ENCODE measurements around the gene LRRC4.

DNA sequence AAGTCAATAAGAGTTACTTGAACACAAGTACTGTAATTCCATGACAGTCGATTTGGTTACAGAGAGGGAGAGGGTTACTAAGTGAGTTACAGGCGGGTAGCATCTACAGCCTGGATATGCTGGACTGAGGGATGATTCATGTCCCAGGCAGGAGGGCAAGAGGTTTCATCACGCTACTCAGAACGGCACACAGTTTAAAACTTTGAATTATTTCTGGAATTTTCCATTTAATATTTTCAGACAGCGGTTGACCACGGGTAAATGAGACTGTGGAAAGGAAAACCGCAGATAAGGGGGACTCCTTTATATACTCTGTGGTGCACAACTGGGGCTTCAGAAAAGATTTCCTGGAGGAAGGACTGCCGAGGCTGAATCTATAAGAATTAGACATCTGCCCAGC lies 25.7 kb upstream of the LRRC4 start:
- TF ChIP-seq, protein P1, sequence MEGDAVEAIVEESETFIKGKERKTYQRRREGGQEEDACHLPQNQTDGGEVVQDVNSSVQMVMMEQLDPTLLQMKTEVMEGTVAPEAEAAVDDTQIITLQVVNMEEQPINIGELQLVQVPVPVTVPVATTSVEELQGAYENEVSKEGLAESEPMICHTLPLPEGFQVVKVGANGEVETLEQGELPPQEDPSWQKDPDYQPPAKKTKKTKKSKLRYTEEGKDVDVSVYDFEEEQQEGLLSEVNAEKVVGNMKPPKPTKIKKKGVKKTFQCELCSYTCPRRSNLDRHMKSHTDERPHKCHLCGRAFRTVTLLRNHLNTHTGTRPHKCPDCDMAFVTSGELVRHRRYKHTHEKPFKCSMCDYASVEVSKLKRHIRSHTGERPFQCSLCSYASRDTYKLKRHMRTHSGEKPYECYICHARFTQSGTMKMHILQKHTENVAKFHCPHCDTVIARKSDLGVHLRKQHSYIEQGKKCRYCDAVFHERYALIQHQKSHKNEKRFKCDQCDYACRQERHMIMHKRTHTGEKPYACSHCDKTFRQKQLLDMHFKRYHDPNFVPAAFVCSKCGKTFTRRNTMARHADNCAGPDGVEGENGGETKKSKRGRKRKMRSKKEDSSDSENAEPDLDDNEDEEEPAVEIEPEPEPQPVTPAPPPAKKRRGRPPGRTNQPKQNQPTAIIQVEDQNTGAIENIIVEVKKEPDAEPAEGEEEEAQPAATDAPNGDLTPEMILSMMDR (IDR thresholded peaks at IDR 0.05) = no peak
- no peak for TF ChIP-seq ZFX (IDR thresholded peaks at IDR 0.05; ENCODE audit: borderline replicate concordance)
